GM19438 (cell line): ENCODE results near the gene TRIM71.
"Not testable (repeated sequence)": the region's sequence is repeated elsewhere in the genome, so short reads cannot be mapped to it uniquely, and the experiment has no call there.

Experiments
- ATAC-seq: cut with Tn5 transposase; IDR thresholded peaks from one replicate; pipeline ENCODE4 v1.9.1; 2021; ENCODE audit warnings: low read depth; ENCODE audit not compliant: unreplicated experiment

Gene TRIM71

GRCh38 chr3:32818970-32819511, 1.2 kb downstream of the TRIM71 start:
- no peak for ATAC-seq

GRCh38 chr3:32819551-32820348, 2.0 kb downstream of the TRIM71 start:
- ATAC-seq, result no peak

DNA sequence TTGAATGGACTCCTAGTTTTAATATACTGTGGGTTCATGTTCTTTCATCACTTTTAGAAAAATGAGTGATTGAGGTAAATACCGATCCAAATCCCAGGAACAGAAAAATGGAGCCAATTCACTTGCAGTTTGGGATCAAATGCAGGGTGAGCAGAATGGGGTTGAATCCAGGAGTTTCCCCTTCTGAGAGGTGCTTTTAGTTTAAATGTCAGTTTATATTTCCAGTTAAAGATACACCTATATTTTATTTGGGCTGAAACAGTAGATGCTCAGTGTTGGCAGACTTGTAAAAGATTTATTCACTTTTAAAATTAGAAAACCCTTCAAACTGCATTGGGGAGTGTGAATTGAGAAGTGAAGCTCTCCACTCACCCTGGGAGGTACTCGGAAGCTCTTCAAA, 2.6 kb downstream of the TRIM71 start:
- ATAC-seq, result no peak

DNA sequence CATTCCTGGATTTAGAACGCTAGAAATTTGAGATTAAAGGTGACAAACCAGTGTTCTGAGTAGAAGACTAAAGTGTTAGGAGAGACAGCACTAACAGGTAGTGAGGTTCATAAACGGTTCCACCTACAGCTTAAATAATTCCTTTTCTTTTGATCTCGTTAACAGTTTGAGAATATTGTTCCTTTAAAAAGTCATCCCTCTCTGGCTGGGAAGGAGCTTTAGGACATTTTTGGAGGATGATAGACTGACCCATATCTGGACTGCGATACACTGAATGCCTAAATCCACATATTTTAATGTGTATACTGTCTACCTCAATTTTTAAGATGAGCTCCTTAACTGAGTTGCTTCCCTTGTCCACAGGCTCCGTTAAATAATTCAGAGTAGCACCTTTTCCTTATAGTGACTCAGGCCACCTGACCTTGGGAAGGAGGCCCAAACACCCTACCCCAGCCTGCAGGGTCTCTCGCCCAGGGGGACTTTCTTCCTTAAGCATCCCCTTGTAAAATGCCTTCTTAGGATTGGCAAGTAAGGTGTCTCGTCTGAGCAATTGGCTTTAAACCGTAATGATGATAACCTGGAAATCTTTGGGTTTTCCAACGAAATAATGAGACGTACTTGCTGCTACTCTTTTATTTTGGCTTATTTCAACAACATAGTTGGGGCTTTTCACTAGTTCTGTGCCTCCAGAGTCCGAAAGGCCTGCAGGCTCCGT, 3.3 kb downstream of the TRIM71 start:
- no peak for ATAC-seq

- no peak for ATAC-seq
These were observed 4.0 kb downstream of the TRIM71 start for GRCh38 chr3:32821686-32822296.

DNA sequence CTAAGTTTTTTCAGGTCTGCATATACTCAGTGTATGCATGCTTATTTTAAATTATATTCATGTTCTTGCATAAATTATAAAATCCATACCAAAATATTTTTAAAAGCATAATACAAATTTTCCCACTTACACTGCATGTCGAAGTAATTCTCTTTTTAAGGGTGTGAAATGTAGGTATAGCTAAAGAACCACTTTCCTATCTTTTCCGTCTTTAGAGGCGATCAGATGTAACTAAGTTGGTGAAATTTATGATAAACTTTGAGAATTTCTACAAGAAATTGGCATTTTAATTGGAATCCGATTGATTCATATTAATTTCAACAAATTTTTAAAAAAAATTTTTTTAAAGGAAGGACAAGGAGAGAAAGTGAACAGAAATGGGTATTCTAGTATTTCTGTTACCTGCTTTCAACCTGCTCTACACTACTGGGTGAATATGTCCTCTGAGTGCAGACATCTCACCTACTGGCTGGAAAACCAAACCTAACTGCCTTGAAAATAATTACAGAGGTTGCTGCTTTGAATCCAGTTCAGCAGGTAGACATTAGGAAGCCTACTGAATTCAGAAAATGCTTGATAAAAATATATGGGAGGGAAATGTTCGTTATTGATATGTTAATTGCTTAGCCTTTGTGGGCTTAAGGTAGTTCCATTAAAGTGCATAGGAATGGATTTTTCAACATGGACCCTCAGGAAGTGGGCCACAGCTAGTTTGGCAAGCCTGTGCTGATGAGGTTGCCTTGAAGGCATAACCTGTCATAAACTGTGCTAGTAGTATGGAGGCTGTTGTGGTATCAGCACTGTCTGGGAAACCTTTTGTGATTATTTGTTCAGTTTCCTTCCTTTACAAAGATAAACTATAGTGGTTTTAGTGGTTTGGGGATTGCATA, 5.1 kb downstream of the TRIM71 start:
- no peak for ATAC-seq

- ATAC-seq, result not testable (repeated sequence)
These were observed 5.9 kb downstream of the TRIM71 start for GRCh38 chr3:32823641-32824184.

GRCh38 chr3:32825601-32826375, 8.0 kb downstream of the TRIM71 start:
- no peak for ATAC-seq

GRCh38 chr3:32831062-32831461, 13.3 kb downstream of the TRIM71 start:
- no peak for ATAC-seq

- ATAC-seq, result no peak
These were observed 14.0 kb downstream of the TRIM71 start for GRCh38 chr3:32831791-32832190.

DNA sequence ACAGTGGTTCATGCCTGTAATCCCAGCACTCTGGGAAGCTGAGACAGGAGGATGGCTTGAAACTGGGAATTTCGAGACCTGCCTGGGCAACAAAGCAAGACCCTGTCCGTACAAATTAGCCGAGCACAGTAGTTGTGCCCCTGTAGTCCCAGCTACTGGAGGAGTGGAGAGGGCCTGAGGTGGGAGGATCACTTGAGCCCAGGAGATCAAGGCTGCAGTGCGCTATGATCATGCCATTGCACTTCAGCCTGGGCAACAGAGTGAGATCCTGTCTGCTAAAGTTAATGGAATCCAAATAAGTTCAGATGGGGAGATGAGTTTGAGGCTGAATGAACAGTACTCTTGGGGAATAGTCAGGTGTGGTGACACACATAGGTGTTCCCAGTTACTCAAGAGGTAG, 14.4 kb downstream of the TRIM71 start:
- no peak for ATAC-seq

- no peak for ATAC-seq
These were observed 17.2 kb downstream of the TRIM71 start for GRCh38 chr3:32835049-32835371.

- no peak for ATAC-seq
These were observed 18.2 kb downstream of the TRIM71 start for GRCh38 chr3:32835961-32836360.

- ATAC-seq, result no peak
These were observed 18.8 kb downstream of the TRIM71 start for GRCh38 chr3:32836601-32837000.

DNA sequence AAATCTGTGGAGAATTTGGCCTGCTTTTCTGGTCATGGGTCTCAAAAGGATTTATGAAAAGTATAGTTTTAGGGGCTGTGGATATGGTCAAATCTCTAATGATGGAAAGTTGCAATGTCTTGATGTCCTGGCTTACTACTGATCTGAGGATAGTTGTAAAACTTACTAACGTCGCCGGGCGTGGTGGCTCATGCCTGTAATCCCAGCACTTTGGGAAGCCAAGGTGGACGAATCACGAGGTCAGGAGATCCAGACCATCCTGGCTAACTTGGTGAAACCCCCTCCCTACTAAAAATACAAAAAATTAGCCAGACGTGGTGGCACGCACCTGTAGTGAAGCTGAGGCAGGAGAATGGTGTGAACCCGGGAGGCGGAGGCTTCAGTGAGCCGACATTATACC, 19.6 kb downstream of the TRIM71 start:
- no peak for ATAC-seq

GRCh38 chr3:32837789-32838188, 20.0 kb downstream of the TRIM71 start:
- no peak for ATAC-seq

DNA sequence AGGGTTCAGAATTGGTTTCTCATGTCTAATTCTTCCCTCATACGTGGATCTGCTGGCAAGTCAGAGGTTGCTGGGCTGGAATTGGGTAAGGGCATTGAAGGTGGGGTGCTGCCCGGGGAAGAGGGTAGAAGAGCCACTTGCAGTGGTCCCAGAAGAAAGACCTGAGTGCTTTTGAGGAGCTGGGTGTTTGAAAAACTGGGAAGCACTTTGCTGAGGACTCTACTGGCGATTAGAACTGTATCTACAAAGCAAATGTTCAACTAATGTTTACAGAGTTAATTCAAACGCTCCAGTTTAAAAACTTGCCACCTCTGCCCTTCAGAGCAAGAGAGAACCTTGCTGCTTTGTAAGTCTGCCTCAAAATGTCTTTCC, 21.9 kb downstream of the TRIM71 start:
- ATAC-seq, result no peak

GRCh38 chr3:32840086-32840841, 22.5 kb downstream of the TRIM71 start:
- no peak for ATAC-seq

GRCh38 chr3:32841341-32841740, 23.5 kb downstream of the TRIM71 start:
- no peak for ATAC-seq
